GM08714 (cell line): Measurements from ENCODE around the gene AKT3.

ENCODE experiments used
- H3K4me3 ChIP-seq: fragments of 200-500 bp; sonication (Bioruptor generic); 2 replicates; pipeline ENCODE4 v1.5.1; 2014; ENCODE audit warnings: mild to moderate bottlenecking, low read length, inconsistent platforms
- ZNF274 ChIP-seq: IDR thresholded peaks from 2 replicates; pipeline ENCODE4 v1.6.1; 2012; ENCODE audit warnings: mild to moderate bottlenecking, low read depth, low read length

AKT3 gene

DNA sequence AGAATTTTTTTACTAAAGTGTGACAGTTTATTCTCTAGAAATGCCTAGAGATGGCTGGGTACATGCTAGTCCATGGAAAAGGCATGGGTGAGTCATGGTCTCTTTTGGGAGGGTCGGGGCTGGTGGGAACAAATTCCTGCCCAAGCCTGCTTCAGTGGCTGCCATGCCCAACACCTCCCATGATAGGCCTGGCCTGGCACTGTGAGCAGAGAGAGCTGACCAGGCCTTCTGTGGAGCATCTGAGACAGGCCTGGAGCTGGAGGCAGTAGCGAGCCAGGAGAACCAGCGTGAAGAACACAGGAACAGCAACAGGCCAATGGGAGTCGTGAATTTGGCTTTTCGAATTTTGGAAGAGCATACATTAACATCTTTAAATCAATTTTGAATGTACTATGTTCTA, 385.0 kb downstream of the AKT3 start:
- no peak for TF ChIP-seq ZNF274
- H3K4me3 ChIP-seq, result no peak overlapping the region

GRCh38 chr1:243462929-243463697, 386.9 kb downstream of the AKT3 start:
- H3K4me3 ChIP-seq, result no peak overlapping the region
- no peak for TF ChIP-seq ZNF274

- no peak overlapping the region for H3K4me3 ChIP-seq
- TF ChIP-seq ZNF274, result no peak
These were observed 388.3 kb downstream of the AKT3 start for GRCh38 chr1:243461700-243462099.

GRCh38 chr1:243459059-243459458, 391.0 kb downstream of the AKT3 start:
- no peak overlapping the region; the same call in 1 of the 2 replicates for H3K4me3 ChIP-seq
- TF ChIP-seq ZNF274, result no peak

DNA sequence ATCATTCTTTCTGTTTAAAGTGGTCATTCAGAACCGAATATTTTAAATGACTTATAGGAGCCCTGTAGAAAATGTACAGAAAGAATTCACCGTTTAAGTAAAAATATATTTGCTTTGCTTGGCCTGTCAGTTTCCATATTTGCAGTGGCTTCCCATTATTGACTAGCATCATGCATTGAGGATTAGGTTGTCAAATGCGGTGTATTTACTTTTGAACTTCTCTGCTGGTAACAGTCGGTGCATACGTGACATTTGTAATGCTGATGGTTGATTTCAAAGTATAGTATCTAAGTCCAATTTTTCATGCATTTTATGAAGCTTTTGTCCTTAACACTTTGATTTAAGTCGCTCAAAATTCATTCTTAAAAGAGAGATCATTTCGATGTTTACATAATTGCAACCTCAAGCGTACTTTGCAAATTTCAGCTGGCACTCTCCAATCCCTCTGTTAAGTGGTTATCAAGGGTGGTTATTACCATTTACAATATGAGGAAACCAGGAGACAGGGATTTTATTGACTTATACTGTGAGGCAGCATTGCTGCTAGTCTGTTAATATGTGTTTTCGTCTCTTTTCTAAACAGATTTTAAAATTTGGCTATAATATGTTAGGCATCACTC, 392.6 kb downstream of the AKT3 start:
- no peak overlapping the region for H3K4me3 ChIP-seq
- no peak for TF ChIP-seq ZNF274

DNA sequence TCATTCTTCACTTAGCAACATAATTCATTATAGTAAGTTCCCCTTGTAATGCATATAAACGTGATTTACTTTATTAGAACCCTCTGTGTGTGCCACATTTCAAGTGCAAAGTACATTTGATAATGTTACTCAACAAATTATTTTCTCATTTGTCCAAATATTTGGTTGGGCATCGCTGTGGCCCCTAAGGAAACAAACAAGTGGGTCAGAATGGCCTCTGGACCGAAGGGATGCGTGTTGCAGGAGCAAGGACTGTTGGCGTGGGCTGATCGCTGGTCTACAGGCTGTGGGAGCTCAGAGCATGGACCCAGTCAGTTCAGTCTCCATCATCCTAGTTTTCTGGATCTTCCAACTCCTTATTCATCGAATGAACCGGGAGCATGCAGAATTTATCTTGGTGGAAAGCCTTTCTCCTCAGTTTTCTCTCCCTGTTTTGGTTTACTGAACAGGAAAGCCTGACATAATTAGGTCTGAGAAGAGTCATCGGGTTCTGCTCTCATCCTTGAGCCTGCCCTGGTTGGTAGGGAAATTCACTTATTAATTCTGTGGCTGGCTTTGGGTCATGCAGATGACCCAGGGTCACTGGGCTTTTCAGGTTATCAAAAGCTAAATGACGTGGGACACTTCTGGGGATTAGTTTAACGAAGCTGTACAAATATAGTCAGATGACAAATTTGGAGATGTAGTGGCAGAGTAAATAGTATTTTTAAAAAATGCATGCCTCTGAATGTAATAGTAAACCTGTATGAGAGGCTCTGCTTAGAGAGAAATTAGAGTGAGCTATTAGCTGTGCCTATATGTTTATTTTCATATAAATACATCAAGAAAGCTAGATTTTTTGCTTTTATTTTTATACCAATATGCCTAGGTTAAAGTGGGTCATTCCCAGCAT, 394.0 kb downstream of the AKT3 start:
- TF ChIP-seq ZNF274, result no peak
- H3K4me3 ChIP-seq, result no peak overlapping the region

- no peak for TF ChIP-seq ZNF274
- H3K4me3 ChIP-seq, result no peak overlapping the region
These were observed 395.6 kb downstream of the AKT3 start for GRCh38 chr1:243454328-243454997.

- H3K4me3 ChIP-seq, result no peak overlapping the region
- TF ChIP-seq ZNF274, result no peak
These were observed 398.0 kb downstream of the AKT3 start for GRCh38 chr1:243452092-243452491.

- no peak for TF ChIP-seq ZNF274
- H3K4me3 ChIP-seq, result no peak overlapping the region
These were observed 400.7 kb downstream of the AKT3 start for GRCh38 chr1:243449373-243449772.

GRCh38 chr1:243447844-243448243, 402.2 kb downstream of the AKT3 start:
- H3K4me3 ChIP-seq, result no peak overlapping the region
- TF ChIP-seq ZNF274, result no peak

GRCh38 chr1:243447347-243447746, 402.7 kb downstream of the AKT3 start:
- H3K4me3 ChIP-seq, result no peak overlapping the region
- no peak for TF ChIP-seq ZNF274

DNA sequence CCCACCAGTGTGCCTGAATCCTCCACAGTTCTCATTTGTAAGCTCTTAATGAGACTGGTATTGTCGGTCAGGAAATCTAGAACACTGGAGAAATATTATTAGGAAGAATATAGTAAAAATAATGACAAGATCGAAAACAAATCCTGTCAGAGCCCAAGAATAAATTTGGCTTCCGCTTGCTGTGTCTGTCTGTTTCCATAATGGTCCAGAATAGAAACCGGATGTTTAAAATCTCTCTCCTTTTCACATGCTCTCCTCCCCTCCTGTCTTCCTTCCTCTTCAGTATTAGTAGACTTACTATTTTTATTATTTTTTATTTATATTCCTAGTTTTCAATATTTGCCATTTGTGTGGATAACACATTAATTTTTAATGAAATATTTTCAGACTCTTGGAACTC, 406.5 kb downstream of the AKT3 start:
- TF ChIP-seq ZNF274, result no peak
- peak overlapping the region; percentile 14; the same call in 1 of the 2 replicates for H3K4me3 ChIP-seq

- H3K4me3 ChIP-seq, result no peak overlapping the region
- no peak for TF ChIP-seq ZNF274
These were observed 408.4 kb downstream of the AKT3 start for GRCh38 chr1:243441601-243442000.

GRCh38 chr1:243440406-243440805, 409.6 kb downstream of the AKT3 start:
- no peak overlapping the region for H3K4me3 ChIP-seq
- TF ChIP-seq ZNF274, result no peak

- H3K4me3 ChIP-seq, result no peak overlapping the region
- no peak for TF ChIP-seq ZNF274
These were observed 411.2 kb downstream of the AKT3 start for GRCh38 chr1:243438815-243439214.
